ENCODE data around the gene SEMA3G.

Gene SEMA3G

GRCh38 chr3:52433328-52433995 lies 11.4 kb downstream of the SEMA3G start:
- Mint-ChIP-seq H3K4me3 (no peak overlapping the region), H3K9me3 (no peaks in the 10 kb centered on the region), H3K4me1 (ENCODE audit: low read depth) (peaks cover 4% of the 10 kb centered on the region), H3K27me3 (ENCODE audit: low read depth) (peaks cover 2% of the 10 kb centered on the region), H3K36me3 (ENCODE audit: low read depth) (no peaks in the 10 kb centered on the region), H3K27ac (no peak overlapping the region)
- no peak for DNase-seq (ENCODE audit: low spot score)

- Mint-ChIP-seq H3K36me3 (ENCODE audit: low read depth) (no peaks in the 10 kb centered on the region), H3K4me3 (no peak overlapping the region), H3K4me1 (ENCODE audit: low read depth) (peaks cover 4% of the 10 kb centered on the region), H3K27me3 (ENCODE audit: low read depth) (peaks cover 7% of the 10 kb centered on the region), H3K9me3 (no peaks in the 10 kb centered on the region), H3K27ac (no peak overlapping the region)
- no peak for DNase-seq (ENCODE audit: low spot score)
Measured at GRCh38 chr3:52432691-52433141, 12.2 kb downstream of the SEMA3G start.

GRCh38 chr3:52432225-52432624 lies 12.7 kb downstream of the SEMA3G start:
- Mint-ChIP-seq H3K27ac (peak overlapping the region; percentile 2), H3K36me3 (ENCODE audit: low read depth) (no peaks in the 10 kb centered on the region), H3K9me3 (no peaks in the 10 kb centered on the region), H3K4me1 (ENCODE audit: low read depth) (peaks cover 4% of the 10 kb centered on the region), H3K4me3 (no peak overlapping the region), H3K27me3 (ENCODE audit: low read depth) (peaks cover 9% of the 10 kb centered on the region)
- no peak for DNase-seq (ENCODE audit: low spot score)

- H3K4me1 Mint-ChIP-seq (ENCODE audit: low read depth) = peaks cover 4% of the 10 kb centered on the region
- no peaks in the 10 kb centered on the region for H3K9me3 Mint-ChIP-seq
- H3K4me3 Mint-ChIP-seq = no peak overlapping the region
- H3K36me3 Mint-ChIP-seq (ENCODE audit: low read depth) = no peaks in the 10 kb centered on the region
- H3K27ac Mint-ChIP-seq = peak overlapping the region; percentile 2
- no peak for DNase-seq (ENCODE audit: low spot score)
- H3K27me3 Mint-ChIP-seq (ENCODE audit: low read depth) = peaks cover 9% of the 10 kb centered on the region
Measured at GRCh38 chr3:52431459-52432223, 13.3 kb downstream of the SEMA3G start.

- no peaks in the 10 kb centered on the region for H3K36me3 Mint-ChIP-seq (ENCODE audit: low read depth)
- no peak for DNase-seq (ENCODE audit: low spot score)
- no peak overlapping the region for H3K27ac Mint-ChIP-seq
- H3K4me3 Mint-ChIP-seq = no peak overlapping the region
- H3K27me3 Mint-ChIP-seq (ENCODE audit: low read depth) = peaks cover 9% of the 10 kb centered on the region
- H3K9me3 Mint-ChIP-seq = no peaks in the 10 kb centered on the region
- H3K4me1 Mint-ChIP-seq (ENCODE audit: low read depth) = peaks cover 4% of the 10 kb centered on the region
Measured at GRCh38 chr3:52430416-52430810, 14.5 kb downstream of the SEMA3G start.

- H3K9me3 Mint-ChIP-seq = no peaks in the 10 kb centered on the region
- DNase-seq (ENCODE audit: low spot score) = no peak
- peaks cover 4% of the 10 kb centered on the region for H3K4me1 Mint-ChIP-seq (ENCODE audit: low read depth)
- H3K4me3 Mint-ChIP-seq = no peak overlapping the region
- H3K27me3 Mint-ChIP-seq (ENCODE audit: low read depth) = peaks cover 9% of the 10 kb centered on the region
- H3K36me3 Mint-ChIP-seq (ENCODE audit: low read depth) = no peaks in the 10 kb centered on the region
- H3K27ac Mint-ChIP-seq = no peak overlapping the region
Measured at GRCh38 chr3:52429779-52430415, 15.0 kb downstream of the SEMA3G start.

GRCh38 chr3:52429031-52429430 lies 15.9 kb downstream of the SEMA3G start:
- Mint-ChIP-seq H3K9me3 (no peaks in the 10 kb centered on the region), H3K27me3 (ENCODE audit: low read depth) (peaks cover 9% of the 10 kb centered on the region), H3K4me3 (no peak overlapping the region), H3K36me3 (ENCODE audit: low read depth) (no peaks in the 10 kb centered on the region), H3K4me1 (ENCODE audit: low read depth) (peaks cover 4% of the 10 kb centered on the region), H3K27ac (no peak overlapping the region)
- no peak for DNase-seq (ENCODE audit: low spot score)

- peaks cover 9% of the 10 kb centered on the region for H3K27me3 Mint-ChIP-seq (ENCODE audit: low read depth)
- peaks cover 4% of the 10 kb centered on the region for H3K4me1 Mint-ChIP-seq (ENCODE audit: low read depth)
- no peak overlapping the region for H3K4me3 Mint-ChIP-seq
- no peaks in the 10 kb centered on the region for H3K9me3 Mint-ChIP-seq
- DNase-seq (ENCODE audit: low spot score) = no peak
- no peak overlapping the region for H3K27ac Mint-ChIP-seq
- no peaks in the 10 kb centered on the region for H3K36me3 Mint-ChIP-seq (ENCODE audit: low read depth)
Measured at GRCh38 chr3:52428151-52429005, 16.5 kb downstream of the SEMA3G start.

GRCh38 chr3:52423173-52423572 lies 21.7 kb downstream of the SEMA3G start:
- peaks cover 6% of the 10 kb centered on the region for H3K27me3 Mint-ChIP-seq (ENCODE audit: low read depth)
- H3K4me3 Mint-ChIP-seq = no peak overlapping the region
- DNase-seq (ENCODE audit: low spot score) = no peak
- H3K9me3 Mint-ChIP-seq = no peaks in the 10 kb centered on the region
- no peak overlapping the region for H3K27ac Mint-ChIP-seq
- H3K4me1 Mint-ChIP-seq (ENCODE audit: low read depth) = no peaks in the 10 kb centered on the region
- H3K36me3 Mint-ChIP-seq (ENCODE audit: low read depth) = peaks cover 3% of the 10 kb centered on the region

- H3K27me3 Mint-ChIP-seq (ENCODE audit: low read depth) = peaks cover 2% of the 10 kb centered on the region
- no peak overlapping the region for H3K4me3 Mint-ChIP-seq
- peaks cover under 1% of the 10 kb centered on the region for H3K4me1 Mint-ChIP-seq (ENCODE audit: low read depth)
- H3K9me3 Mint-ChIP-seq = no peaks in the 10 kb centered on the region
- DNase-seq (ENCODE audit: low spot score) = no peak
- H3K27ac Mint-ChIP-seq = no peak overlapping the region
- peaks cover 3% of the 10 kb centered on the region for H3K36me3 Mint-ChIP-seq (ENCODE audit: low read depth)
Measured at GRCh38 chr3:52422669-52423068, 22.2 kb downstream of the SEMA3G start.

GRCh38 chr3:52420388-52420787 lies 24.5 kb downstream of the SEMA3G start:
- DNase-seq (ENCODE audit: low spot score) = no peak
- H3K27me3 Mint-ChIP-seq (ENCODE audit: low read depth) = no peaks in the 10 kb centered on the region
- no peaks in the 10 kb centered on the region for H3K9me3 Mint-ChIP-seq
- H3K4me1 Mint-ChIP-seq (ENCODE audit: low read depth) = peaks cover 4% of the 10 kb centered on the region
- no peak overlapping the region for H3K4me3 Mint-ChIP-seq
- H3K36me3 Mint-ChIP-seq (ENCODE audit: low read depth) = peaks cover 10% of the 10 kb centered on the region
- H3K27ac Mint-ChIP-seq = no peak overlapping the region

GRCh38 chr3:52415800-52416199 lies 29.1 kb downstream of the SEMA3G start:
- no peak for DNase-seq (ENCODE audit: low spot score)
- no peaks in the 10 kb centered on the region for H3K27me3 Mint-ChIP-seq (ENCODE audit: low read depth)
- no peaks in the 10 kb centered on the region for H3K9me3 Mint-ChIP-seq
- peaks cover 27% of the 10 kb centered on the region for H3K4me1 Mint-ChIP-seq (ENCODE audit: low read depth)
- no peak overlapping the region for H3K4me3 Mint-ChIP-seq
- H3K36me3 Mint-ChIP-seq (ENCODE audit: low read depth) = peaks cover 20% of the 10 kb centered on the region
- H3K27ac Mint-ChIP-seq = no peak overlapping the region

GRCh38 chr3:52408466-52408865 lies 36.4 kb downstream of the SEMA3G start:
- Mint-ChIP-seq H3K27me3 (ENCODE audit: low read depth) (no peaks in the 10 kb centered on the region), H3K27ac (peak overlapping the region; percentile 96), H3K9me3 (no peaks in the 10 kb centered on the region), H3K4me3 (peak overlapping the region; percentile 82), H3K36me3 (ENCODE audit: low read depth) (peaks cover 36% of the 10 kb centered on the region), H3K4me1 (ENCODE audit: low read depth) (peaks cover 29% of the 10 kb centered on the region)
- DNase-seq (ENCODE audit: low spot score) = no peak

Measured in T-helper 2 cell treated with Interferon-gamma antibody and Interleukin-4, amounts not matched to agents 5 μg/mL and 100 μg/mL, for 36 hours (primary cell).